ENCODE results near the gene KIDINS220.

Gene KIDINS220

GRCh38 chr2:8851811-8852560, 14.6 kb upstream of the KIDINS220 start:
- H3K9me3 ChIP-seq (ENCODE audit: insufficient read depth, low read length, severe bottlenecking) = no peaks in the 10 kb centered on the region
- no peak overlapping the region for H3K4me3 ChIP-seq (ENCODE audit: low read depth in 1 of 2, low read length in 2 of 2)
- H3K27me3 ChIP-seq (ENCODE audit: insufficient read depth, low read length, poor library complexity) = no peaks in the 10 kb centered on the region
- H3K27ac ChIP-seq (ENCODE audit: low read length) = no peak overlapping the region
- H3K9ac ChIP-seq (ENCODE audit: low read depth, low read length) = no peak overlapping the region
- peaks cover 7% of the 10 kb centered on the region; the same call in 1 of the 2 replicates for H3K4me1 ChIP-seq (ENCODE audit: insufficient read depth, low read length)
- H4K20me1 ChIP-seq (ENCODE audit: insufficient read depth, low read length) = no peaks in the 10 kb centered on the region
- H3K4me2 ChIP-seq (ENCODE audit: insufficient read depth, low read length) = no peak overlapping the region
- no peak for TF ChIP-seq CTCF (IDR thresholded peaks at IDR 0.05; ENCODE audit: borderline replicate concordance, extremely low read depth, low read length, poor library complexity, severe bottlenecking)
- TF ChIP-seq EZH2 (IDR thresholded peaks at IDR 0.05; ENCODE audit: borderline replicate concordance, low read depth, low read length, severe bottlenecking) = no peak
- H3K79me2 ChIP-seq (ENCODE audit: insufficient read depth, low read length) = no peaks in the 10 kb centered on the region
- ATAC-seq (ENCODE audit: insufficient read depth, low read depth) (no peak), DNase-seq (no peak)
- H3K36me3 ChIP-seq (ENCODE audit: insufficient read depth, low read length) = no peaks in the 10 kb centered on the region
- H2AFZ ChIP-seq (ENCODE audit: low read depth, low read length) = no peak overlapping the region

GRCh38 chr2:8850845-8851487, 13.6 kb upstream of the KIDINS220 start:
- no peak overlapping the region for H2AFZ ChIP-seq (ENCODE audit: low read depth, low read length)
- H3K27me3 ChIP-seq (ENCODE audit: insufficient read depth, low read length, poor library complexity) = no peaks in the 10 kb centered on the region

GRCh38 chr2:8849327-8849726, 11.9 kb upstream of the KIDINS220 start:
- no peak overlapping the region for H2AFZ ChIP-seq (ENCODE audit: low read depth, low read length)
- ATAC-seq (ENCODE audit: insufficient read depth, low read depth) = peak; percentile 77
- TF ChIP-seq CTCF (IDR thresholded peaks at IDR 0.05; ENCODE audit: borderline replicate concordance, extremely low read depth, low read length, poor library complexity, severe bottlenecking) (no peak), EZH2 (IDR thresholded peaks at IDR 0.05; ENCODE audit: borderline replicate concordance, low read depth, low read length, severe bottlenecking) (no peak)

More at GRCh38 chr2:8850845-8851487, 13.6 kb upstream of the KIDINS220 start:
- TF ChIP-seq CTCF (IDR thresholded peaks at IDR 0.05; ENCODE audit: borderline replicate concordance, extremely low read depth, low read length, poor library complexity, severe bottlenecking) (no peak), EZH2 (IDR thresholded peaks at IDR 0.05; ENCODE audit: borderline replicate concordance, low read depth, low read length, severe bottlenecking) (no peak)
- no peak overlapping the region for H3K9ac ChIP-seq (ENCODE audit: low read depth, low read length)
- H3K36me3 ChIP-seq (ENCODE audit: insufficient read depth, low read length) = no peaks in the 10 kb centered on the region
- DNase-seq = no peak
- no peak overlapping the region for H3K4me2 ChIP-seq (ENCODE audit: insufficient read depth, low read length)
- no peaks in the 10 kb centered on the region for H3K9me3 ChIP-seq (ENCODE audit: insufficient read depth, low read length, severe bottlenecking)
- peaks cover 7% of the 10 kb centered on the region; the same call in 1 of the 2 replicates for H3K4me1 ChIP-seq (ENCODE audit: insufficient read depth, low read length)
- ATAC-seq (ENCODE audit: insufficient read depth, low read depth) = no peak
- H4K20me1 ChIP-seq (ENCODE audit: insufficient read depth, low read length) = no peaks in the 10 kb centered on the region
- no peak overlapping the region for H3K4me3 ChIP-seq (ENCODE audit: low read depth in 1 of 2, low read length in 2 of 2)
- no peak overlapping the region for H3K27ac ChIP-seq (ENCODE audit: low read length)
- H3K79me2 ChIP-seq (ENCODE audit: insufficient read depth, low read length) = no peaks in the 10 kb centered on the region

More at GRCh38 chr2:8849327-8849726, 11.9 kb upstream of the KIDINS220 start:
- H3K79me2 ChIP-seq (ENCODE audit: insufficient read depth, low read length) = no peaks in the 10 kb centered on the region
- H3K27ac ChIP-seq (ENCODE audit: low read length) = no peak overlapping the region
- H3K36me3 ChIP-seq (ENCODE audit: insufficient read depth, low read length) = no peaks in the 10 kb centered on the region
- no peak overlapping the region for H3K4me2 ChIP-seq (ENCODE audit: insufficient read depth, low read length)
- DNase-seq = peak; percentile 34
- H4K20me1 ChIP-seq (ENCODE audit: insufficient read depth, low read length) = no peaks in the 10 kb centered on the region
- H3K4me1 ChIP-seq (ENCODE audit: insufficient read depth, low read length) = peaks cover 7% of the 10 kb centered on the region; the same call in 1 of the 2 replicates
- H3K27me3 ChIP-seq (ENCODE audit: insufficient read depth, low read length, poor library complexity) = no peaks in the 10 kb centered on the region
- no peak overlapping the region for H3K4me3 ChIP-seq (ENCODE audit: low read depth in 1 of 2, low read length in 2 of 2)
- no peak overlapping the region for H3K9ac ChIP-seq (ENCODE audit: low read depth, low read length)
- H3K9me3 ChIP-seq (ENCODE audit: insufficient read depth, low read length, severe bottlenecking) = no peaks in the 10 kb centered on the region
